Breast epithelium (tissue), 4 donors: Measurements from ENCODE around the gene PRR33. TPM values are rescaled to one million over a fixed set of nuclear protein-coding genes. Genes with fewer than 3 reads are reported as not detected.
A peak's percentile ranks its signal among the peaks of the same experiment; 100 is the strongest.

Experiments
- DNase-seq, 2 donors: peaks; one replicate each; pipeline ENCODE4 v3.0.0-alpha.2; 2019; ENCODE audit warnings: low spot score in 2 of 2
- H3K27ac ChIP-seq, 2 donors: fragments of 200-600 bp; sonication (generic) in 1 of 2; one replicate each; pipeline ENCODE4 v1.5.1; 2016 to 2019; ENCODE audit warnings: mild to moderate bottlenecking in 1 of 2
- H3K27me3 ChIP-seq, 2 donors: fragments of 200-600 bp; sonication (generic) in 1 of 2; one replicate each; pipeline versions ENCODE4 v1.5.1 to v1.6.0; 2017 to 2019; ENCODE audit warnings: control low read depth in 1 of 2, mild to moderate bottlenecking in 1 of 2
- H3K36me3 ChIP-seq: fragments of 200-600 bp; one replicate; pipeline ENCODE4 v1.5.1; 2019
- H3K4me1 ChIP-seq, 2 donors: fragments of 200-600 bp; sonication (generic); one replicate each; pipeline ENCODE4 v1.5.1; 2016 to 2019; ENCODE audit warnings: control low read depth in 1 of 2
- H3K4me3 ChIP-seq, 3 donors: fragments of 200-600 bp; sonication (generic); 1 replicate in 2 of 3; 2 replicates in 1 of 3; pipeline ENCODE4 v1.5.1; 2016 to 2019; ENCODE audit warnings: mild to moderate bottlenecking in 3 of 3, moderate library complexity in 2 of 3
- H3K9me3 ChIP-seq, 2 donors: fragments of 200-600 bp; sonication (generic) in 1 of 2; one replicate each; pipeline ENCODE4 v1.5.1; 2016 to 2019; ENCODE audit warnings: control low read depth in 1 of 2
- POLR2A ChIP-seq: fragments of 450-650 bp; IDR thresholded peaks from one replicate; pipeline ENCODE4 v1.6.1; 2016; ENCODE audit warnings: antibody characterized with exemption, mild to moderate bottlenecking, moderate library complexity
- POLR2AphosphoS5 ChIP-seq, 3 donors: sonication (generic); formaldehyde crosslinking; IDR thresholded peaks; one replicate each; pipeline ENCODE4 v1.6.1; 2017; ENCODE audit warnings: antibody characterized with exemption in 3 of 3
- intact Hi-C: fragments of 100-400 bp; cut with DNase I; formaldehyde crosslinking; loops from one replicate; pipeline ENCODE4 v1.15.1; 2023; ENCODE audit warnings: low total_unique reads
- total RNA-seq, 3 donors: library from RNA; depleted of rRNA; stranded (reverse); fragments of >200 nt; gene quantifications; one replicate each; pipeline ENCODE4 v1.1.0, GENCODE V29; 2016
- TF ChIP-seq, protein P1 (sequence below), 3 donors: fragments of 450-650 bp; IDR thresholded peaks; one replicate each; pipeline ENCODE4 v1.5.1; 2016 to 2017; ENCODE audit warnings: antibody characterized with exemption in 3 of 3, mild to moderate bottlenecking in 3 of 3, moderate library complexity in 3 of 3

PRR33 gene
- total RNA-seq, 3 donors from 2014 or later = not detected

DNA sequence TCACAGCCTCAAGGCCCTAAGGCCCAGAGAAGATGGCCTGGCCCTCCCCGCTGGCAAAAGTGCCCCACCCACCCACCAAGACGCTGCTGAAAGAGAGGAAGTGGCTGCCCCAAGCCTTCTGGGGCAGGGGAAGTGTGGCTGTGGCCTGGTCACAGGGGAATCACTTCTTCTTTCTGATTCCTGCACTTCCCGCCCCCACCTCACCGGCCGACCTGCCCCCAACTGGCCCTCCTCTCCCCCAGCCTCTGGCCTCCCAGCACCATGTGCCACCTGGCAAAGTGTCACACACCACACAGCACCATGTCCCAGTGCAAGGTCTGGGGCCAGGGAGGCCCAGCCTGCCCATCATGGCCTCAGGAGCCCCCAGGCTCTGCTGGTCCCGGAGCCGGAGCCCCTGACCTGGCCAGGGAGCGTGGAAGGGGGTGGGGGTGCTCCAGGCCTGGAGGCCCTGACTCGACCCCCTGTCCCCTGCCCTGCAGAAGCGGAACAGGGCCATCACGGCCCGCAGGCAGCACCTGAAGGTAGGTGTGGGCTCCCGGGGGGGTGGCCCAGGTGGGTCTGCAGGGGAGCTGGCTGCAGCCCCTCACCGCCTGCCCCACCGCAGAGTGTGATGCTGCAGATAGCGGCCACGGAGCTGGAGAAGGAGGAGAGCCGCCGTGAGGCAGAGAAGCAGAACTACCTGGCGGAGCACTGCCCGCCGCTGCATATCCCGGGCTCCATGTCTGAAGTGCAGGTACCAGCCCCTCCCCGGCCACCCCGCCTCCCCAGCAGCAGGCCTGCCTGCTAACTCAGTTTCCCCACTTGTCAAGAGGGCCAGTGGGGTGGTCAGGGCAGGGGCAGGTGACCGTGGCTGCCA, 51.5 kb downstream of the PRR33 start:
- H3K36me3 ChIP-seq = no peaks in the 10 kb centered on the region
- TF ChIP-seq, protein P1, sequence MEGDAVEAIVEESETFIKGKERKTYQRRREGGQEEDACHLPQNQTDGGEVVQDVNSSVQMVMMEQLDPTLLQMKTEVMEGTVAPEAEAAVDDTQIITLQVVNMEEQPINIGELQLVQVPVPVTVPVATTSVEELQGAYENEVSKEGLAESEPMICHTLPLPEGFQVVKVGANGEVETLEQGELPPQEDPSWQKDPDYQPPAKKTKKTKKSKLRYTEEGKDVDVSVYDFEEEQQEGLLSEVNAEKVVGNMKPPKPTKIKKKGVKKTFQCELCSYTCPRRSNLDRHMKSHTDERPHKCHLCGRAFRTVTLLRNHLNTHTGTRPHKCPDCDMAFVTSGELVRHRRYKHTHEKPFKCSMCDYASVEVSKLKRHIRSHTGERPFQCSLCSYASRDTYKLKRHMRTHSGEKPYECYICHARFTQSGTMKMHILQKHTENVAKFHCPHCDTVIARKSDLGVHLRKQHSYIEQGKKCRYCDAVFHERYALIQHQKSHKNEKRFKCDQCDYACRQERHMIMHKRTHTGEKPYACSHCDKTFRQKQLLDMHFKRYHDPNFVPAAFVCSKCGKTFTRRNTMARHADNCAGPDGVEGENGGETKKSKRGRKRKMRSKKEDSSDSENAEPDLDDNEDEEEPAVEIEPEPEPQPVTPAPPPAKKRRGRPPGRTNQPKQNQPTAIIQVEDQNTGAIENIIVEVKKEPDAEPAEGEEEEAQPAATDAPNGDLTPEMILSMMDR (IDR thresholded peaks at IDR 0.05) = no peak
- TF ChIP-seq POLR2A (no peak), POLR2AphosphoS5 (IDR thresholded peaks at IDR 0.05) (no peak)
- no peaks in the 10 kb centered on the region for H3K4me1 ChIP-seq
- no peaks in the 10 kb centered on the region for H3K9me3 ChIP-seq
- DNase-seq = no peak
- H3K27me3 ChIP-seq = no peaks in the 10 kb centered on the region
- H3K4me3 ChIP-seq = no peak overlapping the region
- H3K27ac ChIP-seq = no peak overlapping the region
- intact Hi-C loops = loop anchor here (1.0 to 10.0 kb wide), 2 partner anchors 20 to 315 kb away; no protein-coding TSS in a partner anchor

DNA sequence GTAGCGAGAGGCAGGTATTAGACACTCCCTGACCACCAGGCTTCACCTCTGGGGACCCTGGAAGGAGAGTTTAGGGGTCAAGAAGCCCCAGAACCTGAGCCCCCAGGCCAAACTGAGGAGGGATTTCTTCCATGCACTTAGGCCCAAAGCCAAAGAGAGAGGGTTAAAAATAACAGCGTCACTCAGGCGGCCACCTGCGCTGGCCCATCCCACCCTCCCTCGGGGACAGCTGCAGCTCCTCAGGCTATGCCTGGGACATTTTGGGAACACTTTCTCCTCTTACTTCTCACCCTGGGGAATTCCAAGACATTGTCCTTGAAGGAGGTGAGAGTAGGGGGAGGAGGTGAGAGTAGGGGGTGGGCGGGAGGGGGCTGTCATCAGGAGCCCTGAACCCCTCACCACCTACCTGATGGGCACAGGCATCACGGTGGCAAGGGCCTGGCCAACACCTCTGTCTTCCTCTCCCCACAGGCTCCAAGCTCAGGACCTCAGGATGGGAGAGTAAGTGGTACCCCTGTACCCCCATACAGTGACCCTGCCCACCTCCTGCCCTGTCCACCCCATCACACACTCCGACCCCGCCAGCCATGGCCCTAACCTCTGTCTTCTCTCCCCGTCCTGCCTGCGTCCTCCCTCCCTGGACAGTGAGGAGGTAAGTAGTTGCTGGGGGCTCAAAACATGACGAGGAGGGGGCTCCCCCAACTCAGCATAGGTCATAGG, 52.3 kb downstream of the PRR33 start:
- intact Hi-C loops = loop anchor here (1.0 to 10.0 kb wide), 2 partner anchors 21 to 315 kb away; no protein-coding TSS in a partner anchor
- peaks cover 0 to 4% of the 10 kb centered on the region in 2 donors for H3K4me1 ChIP-seq
- no peaks in the 10 kb centered on the region for H3K9me3 ChIP-seq
- no peak overlapping the region for H3K27ac ChIP-seq
- H3K36me3 ChIP-seq = no peaks in the 10 kb centered on the region
- TF ChIP-seq, protein P1 (IDR thresholded peaks at IDR 0.05) = no peak
- TF ChIP-seq POLR2AphosphoS5 (IDR thresholded peaks at IDR 0.05) = no peak
- no peak for TF ChIP-seq POLR2A
- no peak overlapping the region for H3K4me3 ChIP-seq
- no peak for DNase-seq
- H3K27me3 ChIP-seq = no peaks in the 10 kb centered on the region

DNA sequence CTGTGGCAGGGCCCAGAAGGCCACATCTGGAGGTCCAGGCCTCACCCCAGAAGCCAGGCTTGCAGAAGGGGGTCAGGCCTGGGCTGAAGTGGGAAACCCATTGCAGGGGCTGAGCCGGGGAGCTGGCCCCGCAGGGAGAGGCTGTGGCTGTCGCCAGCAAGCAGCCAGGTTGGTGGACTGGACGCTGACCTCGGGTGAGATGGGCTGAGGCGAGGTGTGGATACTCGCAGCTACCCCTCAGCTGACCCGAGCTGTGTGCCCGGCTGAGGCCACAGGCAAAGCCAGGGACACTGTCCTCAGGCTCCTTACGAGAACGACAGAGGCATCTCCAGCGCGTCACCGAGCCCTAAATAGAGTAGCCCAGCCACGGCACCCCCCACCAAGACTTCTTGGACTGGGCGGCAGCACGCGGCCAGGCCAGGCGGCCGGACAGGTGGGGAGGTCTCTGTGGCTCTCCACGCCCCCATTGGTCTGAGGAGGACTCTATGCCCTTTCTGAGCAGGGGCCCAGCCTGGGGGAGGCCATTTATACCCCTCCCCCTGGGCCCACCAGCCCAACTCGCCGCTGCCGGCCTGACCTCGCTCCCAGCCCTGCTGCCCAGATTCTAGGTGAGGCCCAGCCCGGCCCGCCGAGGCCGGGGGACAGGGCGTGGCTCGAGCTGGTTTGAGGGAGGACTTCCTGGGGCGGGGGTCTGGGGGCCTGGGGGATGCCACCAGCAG, 53.1 kb downstream of the PRR33 start, which contains the start of gene TNNI2:
Gene TNNI2, plus strand, starts transcription at position 556 of the 719 bp plus-strand sequence. CDS start 716 bp downstream, outside the sequence.
- intact Hi-C loops = loop anchor here (1.0 to 10.0 kb wide), 2 partner anchors 22 to 316 kb away; no protein-coding TSS in a partner anchor
- no peak for DNase-seq
- TF ChIP-seq POLR2A (no peak), POLR2AphosphoS5 (IDR thresholded peaks at IDR 0.05) (no peak)
- TF ChIP-seq, protein P1 (IDR thresholded peaks at IDR 0.05) = no peak
- no peak within 1 kb of the TSS for H3K4me3 ChIP-seq
- peaks cover 0 to 7% of the 10 kb centered on the region in 2 donors for H3K4me1 ChIP-seq
- H3K27me3 ChIP-seq = no peaks in the 10 kb centered on the region
- no peaks in the 10 kb centered on the region for H3K9me3 ChIP-seq
- H3K27ac ChIP-seq = peak within 1 kb of the TSS in 1 of 2 donors; percentile 5
- no peaks in the 10 kb centered on the region for H3K36me3 ChIP-seq

Other genes starting within 250 kb of the PRR33 start
- gene KRTAP5-6, start 194.7 kb downstream of the PRR33 start, total RNA-seq = not detected
- gene IFITM10, start 141.3 kb downstream of the PRR33 start, total RNA-seq = 10 to 100 TPM in 1 of 3 donors, 1 to 10 TPM in 1, under 1 TPM in 1; 0.33 to 14.0 (median 1.4) TPM
- 100 to 1,000 TPM; 244 to 694 (median 667) TPM for gene CTSD, start 128.0 kb downstream of the PRR33 start, total RNA-seq
- 10 to 100 TPM in 2 of 3 donors, not detected in 1; 10.7 to 12.1 TPM for gene SYT8, start 56.9 kb downstream of the PRR33 start, total RNA-seq
- 1 to 10 TPM in 2 of 3 donors, not detected in 1; 1.6 to 5.6 TPM for gene TNNI2, start 52.9 kb downstream of the PRR33 start, total RNA-seq
- 10 to 100 TPM; 21.4 to 36.0 (median 23.6) TPM for gene LSP1, start 38.8 kb downstream of the PRR33 start, total RNA-seq
- 1 to 10 TPM; 3.5 to 8.2 (median 3.6) TPM for gene TNNT3, start 27.8 kb upstream of the PRR33 start, total RNA-seq
- gene MRPL23, start 55.4 kb upstream of the PRR33 start, total RNA-seq = 100 to 1,000 TPM; 109 to 171 (median 112) TPM
- gene H19, start 105.9 kb upstream of the PRR33 start, total RNA-seq = 100 to 1,000 TPM in 1 of 3 donors, 10 to 100 TPM in 2; 37.0 to 209 (median 39.8) TPM
- gene IGF2, start 247.5 kb upstream of the PRR33 start, total RNA-seq = 10 to 100 TPM; 13.6 to 65.7 (median 65.2) TPM